ENCODE measurements around the gene CPM. TPM values are rescaled to one million over a fixed set of nuclear protein-coding genes. Genes with fewer than 3 reads are reported as not detected.

Gene CPM
- total RNA-seq: 0.64 and 1.0 TPM in 2 replicates

DNA sequence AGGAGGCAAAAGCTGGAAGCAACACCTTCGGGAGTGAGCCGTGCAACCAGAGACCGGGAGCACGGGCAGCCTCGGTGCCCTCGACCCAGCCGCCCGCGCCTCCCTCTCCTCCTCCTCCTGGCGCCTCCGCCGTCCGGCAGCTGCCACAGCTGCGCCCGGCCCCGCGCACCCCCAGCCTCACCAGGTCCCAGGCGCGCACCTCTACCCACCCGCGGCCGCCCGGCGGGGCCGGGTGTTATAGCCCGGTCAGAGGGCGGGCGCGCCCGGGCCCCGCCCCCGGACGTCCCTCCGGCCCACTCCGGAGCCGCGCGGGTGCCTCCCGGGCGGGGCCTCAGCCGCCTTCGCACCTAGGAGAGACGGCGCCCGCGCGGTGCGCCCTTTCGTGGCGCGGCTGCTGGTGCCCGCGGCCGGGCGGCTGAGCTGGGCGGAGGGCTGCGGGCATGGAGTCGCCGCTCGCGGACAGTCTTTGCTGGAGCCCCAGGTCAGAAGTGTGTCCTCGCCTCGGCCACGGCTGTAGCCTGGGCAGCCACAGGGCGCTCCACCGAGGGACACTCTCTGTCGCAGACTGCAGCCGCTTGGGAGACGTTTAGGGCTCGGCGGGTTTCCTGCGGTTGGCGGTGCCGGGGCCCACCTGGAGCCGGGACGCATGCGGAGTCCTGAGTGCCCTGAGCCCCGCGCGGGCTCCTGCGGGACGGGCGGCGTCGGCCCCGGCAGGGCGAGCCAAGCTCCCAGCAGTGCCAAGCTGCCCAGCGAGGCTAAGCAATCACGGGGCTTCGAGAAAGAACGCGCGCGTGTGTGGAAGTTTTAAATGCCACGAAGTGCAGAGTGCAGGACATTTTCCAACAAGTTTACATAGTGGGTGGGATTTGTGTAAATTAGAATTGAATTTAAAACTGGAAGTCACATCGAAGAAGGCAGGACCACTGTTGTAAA is at the start of gene CPM:
TSS of gene CPM (minus strand) at position 211 of the 933 bp plus-strand sequence. CDS start 334 bp downstream, outside the sequence.
- peak in 1 of 2 donors; percentile 23 for DNase-seq (ENCODE audit: low read depth in 2 of 2)

DNA sequence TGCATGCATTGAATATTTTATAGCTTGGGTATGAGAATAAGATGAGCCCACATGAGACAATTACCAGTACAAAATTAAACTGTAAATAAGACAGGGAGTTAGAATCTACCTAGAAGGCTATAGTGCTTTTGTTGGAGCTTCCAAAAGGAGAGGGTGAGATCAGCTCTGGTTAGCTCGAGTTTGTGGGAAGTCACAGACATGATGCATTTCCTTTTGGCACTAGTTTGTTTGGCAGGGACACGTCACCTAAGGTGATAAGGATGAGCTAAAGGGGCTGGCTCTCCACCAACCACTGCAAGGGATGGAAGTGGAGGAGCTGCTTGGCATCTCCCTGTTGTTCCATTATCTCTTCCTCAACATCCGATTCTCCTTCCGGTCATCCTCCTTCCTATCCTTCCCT is 48.5 kb upstream of the CPM start:
- DNase-seq (ENCODE audit: low read depth in 2 of 2): no peak

DNA sequence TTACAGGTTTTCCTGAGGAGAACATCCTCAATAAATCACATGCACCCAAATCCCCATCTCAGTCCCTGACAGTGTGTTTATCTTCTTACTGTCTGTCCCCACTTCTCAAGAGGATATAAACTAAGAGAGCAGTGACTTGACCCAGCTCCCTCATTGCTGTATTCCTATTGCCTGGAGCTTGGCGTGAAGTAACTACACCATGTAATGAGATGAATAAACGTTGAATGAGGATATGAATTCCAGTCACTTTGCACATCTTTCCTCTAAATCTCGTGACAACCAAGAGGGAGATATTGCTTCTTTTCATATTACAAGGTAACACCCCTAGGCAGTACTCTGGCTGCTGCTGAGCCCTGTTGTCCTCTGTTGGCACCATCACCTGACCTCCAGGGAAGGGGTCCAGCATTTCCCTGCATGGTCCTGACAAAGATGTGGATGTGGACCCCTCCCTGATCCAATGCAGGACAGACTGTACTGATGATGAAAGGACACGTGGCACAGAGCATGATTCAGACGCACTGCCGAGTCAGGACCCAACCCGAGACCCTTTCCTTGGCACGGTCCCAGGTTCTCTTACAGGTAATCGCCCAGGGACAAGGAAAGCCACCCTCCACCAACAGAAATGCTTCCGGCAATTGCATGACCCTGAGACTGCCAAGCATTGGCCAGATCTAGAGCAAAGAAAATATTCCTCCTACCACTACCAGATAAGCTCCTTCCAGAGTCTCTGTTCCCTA is 47.7 kb upstream of the CPM start:
- no peak for DNase-seq (ENCODE audit: low read depth in 2 of 2)

DNA sequence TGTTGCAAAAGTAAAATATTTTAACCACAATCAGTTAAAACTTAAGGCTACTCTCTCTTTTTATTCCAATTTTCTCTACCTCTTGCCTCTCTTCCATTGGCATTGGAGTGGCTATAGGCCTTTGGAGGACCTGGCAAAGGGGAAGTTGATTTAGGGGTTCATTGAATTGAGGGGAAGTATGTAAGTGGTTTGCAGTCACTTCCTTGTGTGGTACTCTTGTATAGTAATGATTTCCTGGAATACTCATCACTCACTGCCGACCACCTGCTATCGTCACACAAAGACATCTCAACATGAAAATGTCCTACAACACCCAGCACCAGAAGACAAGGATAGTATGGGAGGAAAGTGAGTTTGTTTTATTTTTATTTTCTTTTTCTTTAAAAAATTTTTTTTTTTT is 45.7 kb upstream of the CPM start:
- no peak for DNase-seq (ENCODE audit: low read depth in 2 of 2)

DNA sequence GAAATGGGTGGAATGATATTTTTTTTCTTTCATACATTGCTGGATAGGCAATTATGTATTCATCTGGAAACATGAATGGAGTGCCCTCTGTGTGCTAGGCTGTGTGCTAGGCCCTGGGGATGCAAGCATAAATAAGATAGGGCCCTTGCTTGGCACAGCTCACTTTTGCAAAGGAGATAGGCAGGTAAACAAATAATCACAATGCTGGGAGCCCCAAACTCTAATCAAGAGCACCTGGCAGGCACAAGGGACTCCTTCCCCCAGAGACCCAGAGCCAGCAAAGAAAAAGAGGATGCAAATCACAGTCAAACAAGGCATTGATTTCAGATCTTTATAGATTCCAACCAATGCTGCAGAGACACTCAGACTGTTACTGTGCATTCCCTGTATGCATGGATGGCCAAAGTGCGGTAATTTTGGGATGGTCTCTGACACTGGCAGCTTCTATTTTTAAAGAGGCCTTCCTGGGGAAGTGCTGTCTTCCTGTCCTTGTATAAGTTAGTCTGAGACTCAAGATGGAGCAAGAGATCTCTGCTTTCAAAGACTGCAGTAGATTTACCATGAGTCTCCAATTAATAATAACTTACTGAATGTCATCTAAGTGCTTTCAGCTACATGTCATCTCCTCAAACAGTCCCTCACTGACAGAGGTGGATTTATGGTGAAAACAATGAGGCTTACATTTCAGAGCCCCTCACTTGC is 45.1 kb upstream of the CPM start:
- no peak for DNase-seq (ENCODE audit: low read depth in 2 of 2)

DNA sequence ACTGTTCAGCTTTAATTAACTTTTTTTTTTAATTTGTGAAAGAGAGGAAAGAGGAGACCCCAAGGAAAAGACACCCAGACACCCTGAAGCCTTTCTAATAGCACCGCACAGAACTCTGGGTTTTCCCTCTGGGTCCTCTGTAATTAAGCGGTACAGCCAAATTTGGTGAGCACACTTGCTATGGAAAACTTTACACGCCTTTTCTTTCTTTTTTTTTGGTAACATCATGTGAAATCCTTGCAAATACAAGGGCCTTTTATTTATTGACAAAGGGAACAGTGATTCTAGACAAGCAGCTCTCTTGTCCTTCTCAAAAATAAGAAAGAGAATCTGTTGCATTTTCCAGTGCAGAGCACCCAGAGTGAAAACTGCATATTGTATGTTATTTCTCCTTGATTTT is 44.4 kb upstream of the CPM start:
- DNase-seq (ENCODE audit: low read depth in 2 of 2): no peak

DNA sequence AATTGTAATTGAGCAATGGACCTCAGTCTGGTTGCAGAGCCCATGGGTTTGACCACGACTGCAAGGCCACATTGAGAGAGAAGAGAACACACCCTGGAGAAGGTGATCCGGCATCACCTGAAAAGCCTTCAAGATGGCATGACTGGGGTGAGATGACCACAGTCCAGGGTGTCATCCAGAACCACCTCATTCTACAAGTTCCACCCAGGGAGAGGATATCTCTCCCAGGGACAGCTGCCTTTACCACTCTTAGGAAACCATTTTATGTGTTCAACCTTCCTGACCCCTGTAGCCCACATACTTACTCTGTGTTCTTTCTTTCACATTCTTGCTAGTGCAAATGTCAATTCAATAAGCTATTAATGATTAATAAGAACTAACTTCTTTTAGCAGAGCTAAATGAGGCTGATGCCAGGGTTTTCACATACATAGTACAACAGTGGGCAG is 43.4 kb upstream of the CPM start:
- DNase-seq (ENCODE audit: low read depth in 2 of 2): no peak

DNA sequence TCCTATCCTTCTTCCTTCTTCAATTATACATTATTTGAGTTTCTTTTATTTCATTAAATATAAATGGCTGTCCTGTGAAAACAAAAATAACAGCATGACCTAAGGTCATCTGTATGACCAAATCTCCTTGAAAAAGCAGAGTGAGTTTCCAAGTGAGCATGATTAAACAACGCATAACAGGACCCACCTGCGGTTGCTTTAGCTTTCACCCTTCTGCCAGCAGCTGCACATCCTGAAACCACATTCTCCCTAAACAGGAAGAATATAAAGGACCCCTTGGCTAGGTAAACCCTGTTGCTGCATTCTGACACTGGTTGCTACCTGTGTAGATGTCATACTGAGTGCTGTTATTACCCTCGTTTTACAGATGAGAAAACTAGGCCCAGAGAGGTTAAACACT is 42.8 kb upstream of the CPM start:
- DNase-seq (ENCODE audit: low read depth in 2 of 2): peak in 1 of 2 donors; percentile 8

DNA sequence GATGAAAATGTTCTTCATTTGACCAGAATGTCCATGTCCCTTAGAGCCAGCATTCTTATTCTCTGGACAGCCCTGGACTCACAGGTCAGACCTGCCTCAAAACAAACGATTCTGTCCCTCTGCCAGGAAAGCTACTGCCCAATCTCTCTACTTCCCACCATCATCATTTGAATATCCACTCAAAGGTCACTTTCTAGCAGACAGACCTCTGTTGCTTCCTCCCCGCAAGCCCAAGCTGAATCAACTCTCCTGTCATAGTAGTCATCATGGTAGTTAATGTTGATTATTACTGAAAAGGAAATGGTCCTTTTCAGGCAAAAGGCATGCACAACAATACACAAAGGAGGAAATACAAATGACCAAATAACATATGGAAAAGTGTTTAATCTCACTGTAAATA is 39.6 kb upstream of the CPM start:
- no peak for DNase-seq (ENCODE audit: low read depth in 2 of 2)

DNA sequence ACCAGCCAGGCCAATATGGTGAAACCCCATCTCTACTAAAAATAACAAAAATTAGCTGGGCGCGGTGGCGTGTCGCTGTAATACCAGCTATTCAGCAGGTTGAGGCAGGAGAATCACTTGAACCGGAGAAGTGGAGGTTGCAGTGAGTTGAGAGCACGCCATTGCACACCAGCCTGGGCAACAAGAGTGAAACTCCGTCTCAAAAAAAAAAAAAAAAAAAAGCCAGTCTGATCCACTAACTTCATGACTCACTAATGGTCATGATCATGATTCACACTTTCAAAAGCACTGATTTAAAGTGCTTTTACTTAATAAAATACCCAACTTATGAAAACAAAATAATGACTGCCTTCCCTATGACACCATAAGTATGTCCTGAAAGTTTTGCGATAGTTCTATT is 38.4 kb upstream of the CPM start:
- peak in 1 of 2 donors; percentile 3 for DNase-seq (ENCODE audit: low read depth in 2 of 2)

DNA sequence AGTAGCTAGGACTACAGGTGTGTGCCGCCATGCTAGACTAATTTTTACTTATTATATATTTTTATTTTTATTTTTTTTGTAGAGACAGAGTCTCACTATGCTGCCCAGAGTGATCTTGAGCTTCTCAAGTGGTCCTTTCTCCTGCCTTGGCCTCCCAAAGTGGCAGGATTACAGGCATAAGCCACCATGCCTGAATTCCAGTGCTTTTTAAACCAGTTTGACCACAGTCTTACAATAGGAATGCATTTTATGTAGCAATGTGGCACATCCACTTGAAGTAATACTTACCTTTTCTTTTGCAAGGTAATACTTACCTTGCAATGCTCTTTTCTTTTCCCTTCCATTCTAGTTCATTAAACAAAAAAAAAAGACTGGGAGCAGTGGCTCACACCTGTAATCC is 38.0 kb upstream of the CPM start:
- DNase-seq (ENCODE audit: low read depth in 2 of 2): no peak

DNA sequence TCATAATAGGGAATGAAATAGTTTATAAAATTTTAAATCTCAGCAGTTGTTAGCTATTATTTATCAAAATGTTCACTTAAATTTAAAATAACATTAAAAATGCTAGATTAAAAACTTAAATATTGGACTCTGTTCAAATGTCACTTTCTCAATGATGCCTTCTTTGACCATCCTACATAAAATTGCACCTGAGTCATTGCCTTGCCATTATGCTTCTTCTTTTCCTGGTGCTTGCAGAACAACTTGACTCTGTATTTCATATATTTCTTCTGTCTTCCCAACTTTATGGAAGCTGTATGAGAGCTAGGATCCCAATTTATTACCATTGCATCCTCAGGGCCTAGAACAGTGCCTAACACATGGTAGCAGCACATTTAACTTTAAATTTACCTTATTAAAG is 37.3 kb upstream of the CPM start:
- DNase-seq (ENCODE audit: low read depth in 2 of 2): no peak

DNA sequence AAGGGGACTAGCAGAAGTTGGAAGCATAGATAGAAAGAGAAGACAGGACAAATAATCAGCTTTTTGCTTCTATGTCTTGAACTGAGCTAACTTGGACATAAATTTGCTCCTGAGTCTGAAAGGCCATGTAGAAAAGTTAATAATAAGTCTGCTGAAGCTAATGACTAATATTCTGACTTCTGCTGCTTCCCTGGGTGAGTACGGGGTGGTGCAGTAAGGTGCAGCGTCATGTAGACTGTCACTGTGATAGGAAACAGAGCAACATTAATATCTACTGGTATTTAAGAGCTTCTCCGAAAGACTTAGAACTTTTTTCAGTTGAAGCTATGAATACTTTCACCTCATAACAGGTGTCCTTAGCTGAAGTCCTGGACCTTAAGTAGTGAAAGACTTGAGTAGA is 34.1 kb upstream of the CPM start:
- DNase-seq (ENCODE audit: low read depth in 2 of 2): no peak

DNA sequence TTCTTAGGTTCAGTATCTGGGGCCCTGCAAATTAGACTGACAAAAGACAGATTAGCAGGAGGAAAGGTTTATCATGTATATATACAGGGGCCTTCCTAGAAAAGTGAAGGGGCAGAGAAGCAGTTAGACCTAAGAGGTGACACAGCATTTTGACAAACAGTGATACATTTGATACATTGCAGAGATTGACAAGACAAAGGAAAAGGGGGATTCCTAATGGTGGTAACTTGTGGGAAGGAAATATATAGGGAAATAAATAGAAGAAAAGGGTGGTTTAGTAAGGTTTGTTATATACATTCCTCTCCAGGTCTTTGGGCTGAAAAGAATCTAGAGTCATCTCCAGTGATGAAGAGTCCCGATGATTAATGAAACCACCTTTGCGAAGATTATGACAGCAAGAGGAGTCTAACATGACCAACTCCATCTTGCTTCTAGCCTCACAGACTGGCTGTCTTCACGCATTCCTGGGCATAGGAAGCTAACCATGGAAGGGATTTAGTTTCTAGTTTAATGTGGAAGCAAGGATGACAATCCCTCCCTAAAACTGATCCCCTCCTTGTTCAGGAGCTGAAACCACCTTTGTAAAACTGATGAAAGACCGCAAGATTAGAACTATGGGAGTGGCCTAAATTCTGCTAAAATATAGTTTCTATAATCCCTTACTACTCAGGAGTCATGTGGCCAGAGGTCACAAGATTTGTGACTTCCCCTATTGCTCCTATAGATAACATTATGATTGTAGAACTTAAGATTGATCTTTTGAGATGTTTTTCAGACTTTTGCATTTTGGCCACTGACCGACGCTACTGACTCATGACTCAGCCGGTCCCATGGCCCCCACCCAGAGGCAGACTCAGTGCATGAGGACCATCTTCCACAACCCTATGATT is 31.1 kb upstream of the CPM start:
- DNase-seq (ENCODE audit: low read depth in 2 of 2): no peak

DNA sequence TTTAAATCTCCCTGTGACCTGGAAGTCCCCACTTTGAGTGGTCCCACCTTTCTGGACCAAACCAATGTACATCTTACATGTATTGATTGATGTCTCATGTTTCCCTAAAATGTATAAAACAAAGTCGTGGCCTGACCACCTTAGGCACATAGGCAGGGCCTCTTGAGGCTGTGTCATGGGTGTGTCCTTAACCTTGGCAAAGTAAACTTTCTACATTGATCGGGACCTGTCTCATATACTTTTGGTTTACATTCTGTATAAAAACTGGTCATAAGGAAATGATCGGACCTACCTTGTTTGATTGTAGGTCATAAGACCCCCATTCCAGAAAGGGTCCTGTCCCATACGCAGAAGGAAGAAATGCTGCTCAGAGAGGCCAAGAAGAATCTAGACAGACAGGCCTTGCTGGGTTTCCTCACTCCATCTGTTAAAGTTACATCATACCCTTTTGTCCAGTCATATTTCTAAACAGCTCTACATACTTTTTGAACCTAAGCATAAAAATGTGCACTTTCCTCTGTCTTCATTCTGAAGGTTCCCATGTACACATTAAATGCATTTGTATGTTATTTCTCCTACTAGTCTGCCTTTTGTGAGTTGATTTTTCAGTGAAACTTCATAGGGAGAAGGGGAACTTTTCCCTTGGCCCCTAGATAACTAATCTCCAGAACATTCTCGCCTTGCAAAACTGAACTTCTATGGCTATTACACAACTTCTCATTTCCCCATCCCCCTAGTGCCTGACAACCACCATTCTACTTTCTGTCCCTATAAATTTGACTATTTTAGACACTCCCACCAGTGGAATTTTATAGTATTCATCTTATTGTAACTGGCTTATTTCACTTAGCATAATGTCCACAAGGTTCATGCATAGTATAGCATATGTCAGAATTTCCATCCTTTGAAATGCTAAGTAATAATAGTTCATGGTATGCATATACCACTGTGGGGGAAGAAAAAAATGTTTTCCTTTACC is 30.2 kb upstream of the CPM start:
- DNase-seq (ENCODE audit: low read depth in 2 of 2): no peak

DNA sequence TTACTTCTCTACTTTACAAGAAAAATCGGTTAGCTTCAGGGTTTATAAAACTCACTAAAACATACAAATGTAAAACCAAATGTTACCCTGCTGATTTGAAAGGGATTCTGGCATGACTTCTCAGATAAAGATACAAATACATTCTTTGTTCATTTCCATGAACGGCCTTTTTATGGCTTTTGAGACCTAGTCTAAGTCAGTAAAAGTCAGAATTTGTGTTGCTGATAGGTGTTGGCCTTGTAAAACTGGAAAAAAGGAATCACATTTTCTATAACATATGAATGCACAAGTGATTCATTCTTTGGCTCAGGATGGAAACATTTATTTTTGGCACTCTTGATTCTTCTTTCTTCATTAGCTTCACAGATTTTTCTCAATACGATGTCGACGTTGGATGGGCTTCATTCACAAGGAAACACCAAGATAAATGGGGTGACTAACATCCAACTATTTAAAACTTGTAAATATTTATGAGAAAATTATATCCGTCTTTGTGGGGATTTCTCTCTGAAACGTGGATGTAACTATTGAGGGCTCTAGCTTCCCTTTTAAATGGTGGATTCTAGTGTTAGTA is 27.0 kb upstream of the CPM start:
- DNase-seq (ENCODE audit: low read depth in 2 of 2): no peak

DNA sequence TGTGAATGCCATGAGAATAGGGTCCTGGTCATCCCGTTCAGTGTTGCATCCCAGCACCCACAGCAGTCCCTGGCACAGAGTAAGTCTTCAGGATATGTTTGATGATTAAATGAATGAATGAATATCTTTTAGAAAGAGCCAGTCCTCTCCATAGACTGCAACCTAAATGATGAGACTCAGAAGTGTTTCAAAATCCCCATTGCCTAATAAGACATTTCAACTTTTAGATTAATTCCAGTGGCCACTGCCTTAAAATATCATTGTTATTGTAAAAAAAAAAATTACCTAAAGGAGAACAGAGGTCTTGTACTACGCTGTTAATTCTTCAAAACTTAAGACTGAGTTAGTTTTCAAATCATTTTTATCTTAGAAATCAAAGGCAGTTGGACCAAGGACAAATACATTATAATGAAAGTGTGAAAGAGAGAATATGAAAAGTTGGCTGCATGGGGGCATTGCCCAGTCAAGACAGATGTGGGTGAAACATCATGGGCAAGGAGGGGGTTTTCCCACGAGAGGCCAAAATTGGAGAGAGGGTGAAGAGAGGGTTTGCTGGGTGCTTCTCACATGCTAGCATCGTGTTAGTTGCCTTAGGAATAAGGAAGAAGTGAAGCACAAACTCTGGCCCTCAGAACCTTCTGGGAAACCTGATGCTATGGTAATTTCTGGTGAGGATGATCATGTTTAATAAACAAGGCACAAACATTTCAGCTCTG is 26.3 kb upstream of the CPM start:
- DNase-seq (ENCODE audit: low read depth in 2 of 2): no peak

DNA sequence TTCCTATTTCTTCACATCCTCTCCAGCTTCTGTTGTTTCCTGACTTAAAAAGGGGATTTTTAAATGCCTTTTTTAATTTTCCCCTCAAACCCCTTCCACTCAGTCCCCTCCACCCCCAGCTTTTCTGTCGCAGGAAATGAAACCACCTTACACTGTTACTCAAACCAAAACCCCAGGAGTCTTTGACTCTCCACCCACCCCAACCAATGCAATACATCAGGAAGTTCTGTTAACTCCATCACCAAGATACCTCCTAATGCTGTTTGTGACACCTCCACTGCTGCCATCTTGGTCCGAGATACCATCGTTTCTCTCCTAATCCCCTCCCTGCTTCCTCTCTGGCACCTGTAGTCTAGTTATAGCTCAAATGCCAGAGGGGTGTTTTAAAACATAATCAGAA is 25.4 kb upstream of the CPM start:
- DNase-seq (ENCODE audit: low read depth in 2 of 2): no peak

DNA sequence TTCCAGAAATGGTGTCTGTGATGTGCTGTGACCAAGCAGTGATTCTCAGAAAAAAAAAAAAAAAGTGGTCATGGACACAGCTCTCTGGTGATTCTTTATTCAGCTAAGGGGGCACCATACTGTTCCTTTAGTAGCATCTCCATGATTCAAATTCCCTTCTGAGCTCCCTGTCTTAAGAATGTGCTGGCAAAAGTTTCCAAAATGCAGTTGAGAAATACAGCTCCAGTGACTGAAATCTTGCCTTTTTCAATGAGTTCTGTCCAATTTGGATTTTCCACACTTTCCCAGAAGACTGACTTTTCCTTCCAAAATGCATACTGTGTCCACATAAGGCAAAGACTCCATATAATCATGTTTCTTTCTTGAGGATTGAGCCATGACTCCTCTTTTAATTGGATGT is 24.3 kb upstream of the CPM start:
- no peak for DNase-seq (ENCODE audit: low read depth in 2 of 2)

Measured in dermis microvascular lymphatic vessel endothelial cell (primary cell).